HEK293 (cell line): ENCODE measurements around the gene STEAP2.

ENCODE experiments used
- KLF8 ChIP-seq: fragments of 450-650 bp; formaldehyde crosslinking; IDR thresholded peaks from 2 replicates; pipeline ENCODE4 v1.5.1; 2016; ENCODE audit warnings: missing biosample characterization, missing genetic modification characterization
- YY2 ChIP-seq: fragments of 450-650 bp; formaldehyde crosslinking; IDR thresholded peaks from 2 replicates; pipeline ENCODE4 v1.5.1; 2016; ENCODE audit warnings: missing biosample characterization, missing genetic modification characterization

DNA sequence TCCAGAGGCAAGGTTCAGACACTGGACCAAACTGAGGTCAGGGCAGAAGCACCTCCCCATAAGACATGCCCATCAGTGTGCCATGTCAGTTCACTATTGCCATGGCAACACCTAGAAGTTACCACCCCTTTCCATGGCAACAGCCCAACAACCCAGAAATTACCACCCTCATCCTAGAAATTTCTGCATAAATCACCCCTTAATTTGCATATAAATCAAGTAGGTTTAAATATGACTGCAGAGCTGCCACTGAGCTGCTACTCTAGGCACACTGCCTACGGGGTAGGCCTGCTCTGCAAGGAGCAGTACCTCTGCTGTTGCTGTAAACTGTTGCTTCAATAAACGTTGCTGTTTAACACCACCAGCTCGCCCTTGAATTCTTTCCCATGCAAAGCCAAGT lies 12.7 kb downstream of the STEAP2 start:
- TF ChIP-seq KLF8 (tag by site-specific recombination) (no peak), YY2 (tag by site-specific recombination) (no peak)
